IMR-90 (cell line): Measurements from ENCODE around the gene PCDHB15. TPM values are rescaled to one million over a fixed set of nuclear protein-coding genes. Genes with fewer than 3 reads are reported as not detected.

Experiments used
- ATAC-seq: fragments of 200-7000 bp; cut with Tn5 transposase; 2 replicates; pipeline ENCODE4 v1.9.1; 2020; ENCODE audit warnings: low read depth, mild to moderate bottlenecking, moderate library complexity
- BruUV-seq: library from RNA; stranded (reverse); fragments of 400-500 nt; replicated peaks from 2 replicates; lab custom pipeline; 2021; lab: Mats Ljungman, UMichigan
- CTCF ChIA-PET: fragments of 300-600 bp; formaldehyde crosslinking; extraction: SDS; loops from one replicate; lab custom pipeline; 2021; ENCODE audit warnings: antibody characterized with exemption; lab: Yijun Ruan, JAX
- POLR2A ChIA-PET: fragments of 300-600 bp; sonication (Branson Sonifier 250); formaldehyde crosslinking; loops from one replicate; lab custom pipeline; 2022; ENCODE audit warnings: antibody characterized with exemption; ENCODE audit not compliant: unreplicated experiment; lab: Charles Lee
- DNase-seq: peaks from one replicate; pipeline ENCODE4 v3.0.0; 2013
- H2AFZ ChIP-seq: replicated peaks from 2 replicates; pipeline ENCODE3; 2013; ENCODE audit warnings: low read length, mild to moderate bottlenecking; ENCODE audit not compliant: poor library complexity
- H2AK5ac ChIP-seq: 2 replicates; pipeline ENCODE4 v1.6.1; 2013; ENCODE audit warnings: low read depth, low read length, inconsistent platforms
- H2AK9ac ChIP-seq: replicated peaks from 2 replicates; pipeline ENCODE3; 2013; ENCODE audit warnings: mild to moderate bottlenecking, low read depth, low read length, moderate library complexity; ENCODE audit not compliant: poor library complexity
- H2BK120ac ChIP-seq: 2 replicates; pipeline ENCODE4 v1.6.1; 2013; ENCODE audit warnings: low read depth, low read length, inconsistent platforms
- H2BK15ac ChIP-seq: 3 replicates; pipeline ENCODE4 v1.6.1; 2013; ENCODE audit warnings: low read depth, low read length, inconsistent platforms
- H2BK20ac ChIP-seq: 2 replicates; pipeline ENCODE4 v1.6.1; 2013; ENCODE audit warnings: low read depth, mild to moderate bottlenecking, inconsistent platforms, low read length, moderate library complexity
- H2BK5ac ChIP-seq: 2 replicates; pipeline ENCODE4 v1.6.1; 2013; ENCODE audit warnings: mild to moderate bottlenecking, low read depth, low read length, inconsistent platforms; ENCODE audit not compliant: poor library complexity, severe bottlenecking
- H3K14ac ChIP-seq: replicated peaks from 2 replicates; pipeline ENCODE4 v1.6.1; 2013; ENCODE audit warnings: low read depth, low read length, inconsistent platforms
- H3K18ac ChIP-seq: 2 replicates; pipeline ENCODE4 v1.6.1; 2013; ENCODE audit warnings: low read depth, low read length, control low read depth
- H3K23ac ChIP-seq: 2 replicates; pipeline ENCODE4 v1.6.1; 2013; ENCODE audit warnings: low read depth, low read length, inconsistent platforms
- H3K27ac ChIP-seq: 2 replicates; pipeline ENCODE4 v1.5.1; 2013; ENCODE audit warnings: mild to moderate bottlenecking, control low read depth, low read length; ENCODE audit not compliant: insufficient read depth
- H3K27me3 ChIP-seq: 2 replicates; pipeline ENCODE4 v1.6.1; 2013; ENCODE audit warnings: low read length; ENCODE audit not compliant: control insufficient read depth, insufficient read depth
- H3K36me3 ChIP-seq: 2 replicates; pipeline ENCODE4 v1.6.1; 2013; ENCODE audit warnings: low read length, mixed read lengths; ENCODE audit not compliant: control insufficient read depth, insufficient read depth
- H3K4ac ChIP-seq: 2 replicates; pipeline ENCODE4 v1.6.1; 2013; ENCODE audit warnings: low read depth, low read length, inconsistent platforms
- H3K4me1 ChIP-seq: 2 replicates; pipeline ENCODE4 v1.6.1; 2013; ENCODE audit warnings: low read length, mixed read lengths; ENCODE audit not compliant: control insufficient read depth, insufficient read depth
- H3K4me2 ChIP-seq: 2 replicates; pipeline ENCODE4 v1.6.1; 2013; ENCODE audit warnings: low read depth, mild to moderate bottlenecking, control low read depth, low read length, moderate library complexity
- H3K4me3 ChIP-seq: 2 replicates; pipeline ENCODE4 v1.5.1; 2013; ENCODE audit warnings: low read depth, mild to moderate bottlenecking, control low read depth, low read length, moderate library complexity; ENCODE audit not compliant: insufficient read depth
- H3K56ac ChIP-seq: 2 replicates; pipeline ENCODE4 v1.6.1; 2013; ENCODE audit warnings: low read length, inconsistent platforms; ENCODE audit not compliant: insufficient read depth; ENCODE audit errors: extremely low read depth
- H3K79me1 ChIP-seq, 2 experiments: 2 replicates each; pipeline ENCODE4 v1.6.1; 2013; ENCODE audit warnings: low read length in 2 of 2, inconsistent platforms in 1 of 2, low read depth in 1 of 2
- H3K9ac ChIP-seq: 2 replicates; pipeline ENCODE4 v1.6.1; 2013; ENCODE audit warnings: low read depth, low read length, control low read depth
- H3K9me1 ChIP-seq: 2 replicates; pipeline ENCODE4 v1.6.1; 2013; ENCODE audit warnings: low read length, inconsistent platforms; ENCODE audit not compliant: insufficient read depth
- H3K9me3 ChIP-seq: 2 replicates; pipeline ENCODE4 v1.6.1; 2013; ENCODE audit warnings: low read length; ENCODE audit not compliant: control insufficient read depth, insufficient read depth
- H4K20me1 ChIP-seq: 2 replicates; pipeline ENCODE4 v1.6.1; 2013; ENCODE audit warnings: low read length, inconsistent platforms; ENCODE audit not compliant: insufficient read depth
- H4K5ac ChIP-seq: 2 replicates; pipeline ENCODE4 v1.6.1; 2013; ENCODE audit warnings: mild to moderate bottlenecking, low read depth, low read length, control low read depth
- H4K8ac ChIP-seq, 2 experiments: 2 replicates each; pipeline ENCODE4 v1.6.1; 2013; ENCODE audit warnings: low read depth in 2 of 2, low read length in 2 of 2, control low read depth in 1 of 2, inconsistent platforms in 1 of 2
- H4K91ac ChIP-seq: 2 replicates; pipeline ENCODE4 v1.6.1; 2013; ENCODE audit warnings: low read depth, low read length, inconsistent platforms; ENCODE audit not compliant: insufficient read depth
- BHLHE40 ChIP-seq: fragments of 150-350 bp; IDR thresholded peaks from 2 replicates; pipeline ENCODE4 v1.6.1; 2016; ENCODE audit warnings: mild to moderate bottlenecking, low read depth, low read length
- CEBPB ChIP-seq: IDR thresholded peaks from 2 replicates; pipeline ENCODE4 v1.6.1; 2012; ENCODE audit warnings: low read depth, low read length, improper control_type of control experiment
- CHD1 ChIP-seq: IDR thresholded peaks from 2 replicates; pipeline ENCODE4 v1.6.1; 2012; ENCODE audit warnings: low read depth, low read length, improper control_type of control experiment
- CTCF ChIP-seq: conservative IDR thresholded peaks from 2 replicates; pipeline ENCODE4 v1.5.1; 2012; ENCODE audit warnings: mild to moderate bottlenecking, low read depth, low read length, improper control_type of control experiment
- ELK1 ChIP-seq: fragments of 150-350 bp; IDR thresholded peaks from 2 replicates; pipeline ENCODE4 v1.6.1; 2016; ENCODE audit warnings: low read depth, mild to moderate bottlenecking, low read length, moderate library complexity, borderline replicate concordance
- MAZ ChIP-seq: IDR thresholded peaks from 2 replicates; pipeline ENCODE4 v1.6.1; 2012; ENCODE audit warnings: low read depth, mild to moderate bottlenecking, low read length, improper control_type of control experiment, moderate library complexity, borderline replicate concordance
- MXI1 ChIP-seq: IDR thresholded peaks from 2 replicates; pipeline ENCODE4 v1.6.1; 2012; ENCODE audit warnings: low read depth, mild to moderate bottlenecking, low read length, moderate library complexity, borderline replicate concordance
- NFE2L2 ChIP-seq: fragments of 150-350 bp; IDR thresholded peaks from 2 replicates; pipeline ENCODE4 v1.6.1; 2016; ENCODE audit warnings: low read depth, mild to moderate bottlenecking, low read length
- POLR2A ChIP-seq: IDR thresholded peaks from 2 replicates; pipeline ENCODE4 v1.6.1; 2012; ENCODE audit warnings: mild to moderate bottlenecking, low read depth, low read length
- RAD21 ChIP-seq: IDR thresholded peaks from 2 replicates; pipeline ENCODE4 v1.6.1; 2012; ENCODE audit warnings: low read length, improper control_type of control experiment
- RCOR1 ChIP-seq: IDR thresholded peaks from 2 replicates; pipeline ENCODE4 v1.6.1; 2012; ENCODE audit warnings: mild to moderate bottlenecking, low read length, improper control_type of control experiment; ENCODE audit not compliant: insufficient replicate concordance
- RFX5 ChIP-seq: IDR thresholded peaks from 2 replicates; pipeline ENCODE4 v1.8.0; 2012; ENCODE audit warnings: low read depth, mild to moderate bottlenecking, low read length, moderate library complexity
- SMC3 ChIP-seq: fragments of 150-350 bp; IDR thresholded peaks from 2 replicates; pipeline ENCODE4 v1.6.1; 2016; ENCODE audit warnings: low read depth, mild to moderate bottlenecking, antibody characterized with exemption, low read length, moderate library complexity
- USF2 ChIP-seq: fragments of 150-350 bp; IDR thresholded peaks from 2 replicates; pipeline ENCODE4 v1.6.1; 2017; ENCODE audit warnings: mild to moderate bottlenecking, antibody characterized with exemption, low read length, low read depth
- WGBS, 2 experiments: methylation state at CpG; one replicate each; pipeline versions ENCODE4 v1.1.5 to v1.1.7; 2013; ENCODE audit warnings: missing lambda C conversion rate in 2 of 2; ENCODE audit not compliant: insufficient read length in 1 of 2; ENCODE audit errors: extremely low coverage in 2 of 2; 5-methylcytosine and 5-hydroxymethylcytosine counted together
- dilution Hi-C: fragments of 300-500 bp; cut with HindIII; formaldehyde crosslinking; loops from one replicate; pipeline ENCODE4 v1.14.3; 2018; ENCODE audit warnings: low sequenced_read_pairs; ENCODE audit not compliant: unreplicated experiment
- in situ Hi-C: fragments of 300-500 bp; cut with MboI; formaldehyde crosslinking; loops from 3 replicates; pipeline ENCODE4 v1.14.3; 2019; ENCODE audit warnings: low sequenced_read_pairs, inconsistent platforms, mixed read lengths
- intact Hi-C: fragments of 100-400 bp; cut with micrococcal nuclease; formaldehyde crosslinking; loops from 2 replicates; pipeline ENCODE4 v1.10.0; 2022
- polyA plus RNA-seq, 3 experiments: library from polyadenylated mRNA; depleted of rRNA; stranded (reverse); fragments of >200 nt; gene quantifications; 2 replicates each; pipeline ENCODE4 v1.2.3, GENCODE V29; 2012; ENCODE audit warnings: low replicate concordance in 1 of 3
- total RNA-seq: library from RNA; depleted of rRNA; stranded (reverse); fragments of >200 nt; gene quantifications from 2 replicates; pipeline ENCODE4 v1.2.3, GENCODE V29; 2012

The PCDHB15 gene
- total and polyA plus RNA-seq, 2 of the 4 experiments (the other 2 are of a cell fraction) = 0.17 to 0.18 TPM

GRCh38 chr5:141298376-141298775, 53.2 kb downstream of the PCDHB15 start:
- no peak overlapping the region for H2BK5ac ChIP-seq
- H3K4me3 ChIP-seq = no peak overlapping the region
- H2AFZ ChIP-seq = no peak overlapping the region
- H3K4me2 ChIP-seq = no peak overlapping the region
- H2BK20ac ChIP-seq = no peak overlapping the region
- H4K91ac ChIP-seq = no peak overlapping the region
- peaks cover 34% of the 10 kb centered on the region for H3K9me3 ChIP-seq
- dilution Hi-C loops (no loop called here), in situ Hi-C loops (no loop called here), intact Hi-C loops (no loop called here)
- H3K23ac ChIP-seq = no peak overlapping the region
- H2AK5ac ChIP-seq = no peak overlapping the region
- BruUV-seq = no TSS peak
- no peaks in the 10 kb centered on the region for H3K9me1 ChIP-seq
- no peak overlapping the region for H3K18ac ChIP-seq
- no peaks in the 10 kb centered on the region for H3K4me1 ChIP-seq
- no peaks in the 10 kb centered on the region; a peak in 1 of 4 replicates for H3K79me1 ChIP-seq
- H2BK15ac ChIP-seq = no peak overlapping the region
- H2BK120ac ChIP-seq = no peak overlapping the region
- 59% methylated on average over 3 of the region's 4 CpGs; no CpG with 5 or more reads in 1 of the 2 experiments for WGBS, 2 experiments
- H3K4ac ChIP-seq = no peak overlapping the region
- H3K9ac ChIP-seq = no peak overlapping the region
- no peak overlapping the region for H3K56ac ChIP-seq
- H4K8ac ChIP-seq = no peak overlapping the region
- ChIA-PET CTCF (no interaction called here), POLR2A (no interaction called here)
- no peak overlapping the region for H2AK9ac ChIP-seq
- H3K14ac ChIP-seq = no peak overlapping the region
- H3K36me3 ChIP-seq = no peaks in the 10 kb centered on the region
- DNase-seq = no peak
- no peaks in the 10 kb centered on the region for H4K20me1 ChIP-seq
- no peaks in the 10 kb centered on the region for H3K27me3 ChIP-seq
- H3K27ac ChIP-seq = no peak overlapping the region
- TF ChIP-seq CEBPB (no peak), ELK1 (no peak), SMC3 (no peak), RAD21 (no peak), RCOR1 (no peak), MXI1 (no peak), BHLHE40 (no peak), CTCF (no peak), USF2 (no peak), POLR2A (no peak), RFX5 (no peak), CHD1 (no peak), MAZ (no peak), NFE2L2 (no peak)
- ATAC-seq = no peak
- H4K5ac ChIP-seq = no peak overlapping the region
